SU-DHL-6 (cell line): ENCODE data around the gene VPS50.

Experiments
- H2AFZ ChIP-seq: fragments of 200-600 bp; sonication (generic); 2 replicates; pipeline ENCODE4 v1.6.1; 2014; ENCODE audit warnings: low read depth, mild to moderate bottlenecking, moderate library complexity, mixed read lengths, antibody characterized with exemption, low read length; ENCODE audit not compliant: severe bottlenecking
- H3F3A ChIP-seq: fragments of 200-600 bp; shearing (Covaris generic); 2 replicates; pipeline ENCODE4 v1.6.0; 2016; ENCODE audit warnings: antibody characterized with exemption, mild to moderate bottlenecking; ENCODE audit not compliant: insufficient read depth
- H3K27ac ChIP-seq: fragments of 200-600 bp; sonication (generic); 2 replicates; pipeline ENCODE4 v1.5.1; 2016; ENCODE audit warnings: low read depth, mild to moderate bottlenecking, low read length, moderate library complexity, mixed read lengths
- H3K27me3 ChIP-seq: fragments of 200-600 bp; sonication (generic), shearing (Covaris generic); 2 replicates; pipeline ENCODE4 v1.6.0; 2014; ENCODE audit warnings: mild to moderate bottlenecking, low read length
- H3K36me3 ChIP-seq: fragments of 200-600 bp; sonication (generic); 2 replicates; pipeline ENCODE4 v1.6.1; 2014; ENCODE audit warnings: mild to moderate bottlenecking, low read length, mixed read lengths
- H3K4me2 ChIP-seq: fragments of 300-600, 200-600 bp; shearing (Covaris generic), sonication (generic); 2 replicates; pipeline ENCODE4 v1.6.0; 2014; ENCODE audit warnings: low read length, low read depth, mild to moderate bottlenecking; ENCODE audit not compliant: poor library complexity, severe bottlenecking
- H3K4me3 ChIP-seq: fragments of 200-600 bp; sonication (generic); 2 replicates; pipeline ENCODE4 v1.5.1; 2014; ENCODE audit warnings: antibody characterized with exemption, low read length, mild to moderate bottlenecking, mixed read lengths; ENCODE audit not compliant: insufficient read depth, poor library complexity, severe bottlenecking
- H3K79me2 ChIP-seq: fragments of 200-600 bp; sonication (generic); 2 replicates; pipeline ENCODE4 v1.6.1; 2014; ENCODE audit warnings: mild to moderate bottlenecking, low read length, moderate library complexity; ENCODE audit not compliant: insufficient read depth
- H3K9ac ChIP-seq: fragments of 200-600 bp; sonication (generic); 2 replicates; pipeline ENCODE4 v1.7.0; 2014; ENCODE audit warnings: mild to moderate bottlenecking, low read length
- H3K9me2 ChIP-seq: fragments of 200-600 bp; sonication (generic); replicated peaks from 2 replicates; pipeline ENCODE4 v1.6.1; 2014; ENCODE audit warnings: low read length; ENCODE audit not compliant: insufficient read depth
- H3K9me3 ChIP-seq: fragments of 200-600 bp; sonication (generic); 2 replicates; pipeline ENCODE4 v1.6.1; 2014; ENCODE audit warnings: low read length, mixed read lengths; ENCODE audit not compliant: insufficient read depth
- H4K20me1 ChIP-seq: fragments of 200-600 bp; sonication (generic); 2 replicates; pipeline ENCODE4 v1.6.1; 2014; ENCODE audit warnings: low read depth, mild to moderate bottlenecking, antibody characterized with exemption, low read length, moderate library complexity, mixed read lengths
- EZH2phosphoT487 ChIP-seq: fragments of 200-600 bp; sonication (generic), shearing (Covaris generic); conservative IDR thresholded peaks from 2 replicates; pipeline ENCODE4 v1.6.1; 2018; ENCODE audit warnings: mild to moderate bottlenecking, antibody characterized with exemption, low read length, moderate library complexity, mixed read lengths
- TF ChIP-seq, protein P1 (sequence below): fragments of 200-600 bp; sonication (generic); IDR thresholded peaks from one replicate; pipeline ENCODE4 v1.5.1; 2017; ENCODE audit warnings: antibody characterized with exemption, mild to moderate bottlenecking, low read length, moderate library complexity; ENCODE audit not compliant: insufficient read depth, poor library complexity, severe bottlenecking

VPS50 gene, protein sequence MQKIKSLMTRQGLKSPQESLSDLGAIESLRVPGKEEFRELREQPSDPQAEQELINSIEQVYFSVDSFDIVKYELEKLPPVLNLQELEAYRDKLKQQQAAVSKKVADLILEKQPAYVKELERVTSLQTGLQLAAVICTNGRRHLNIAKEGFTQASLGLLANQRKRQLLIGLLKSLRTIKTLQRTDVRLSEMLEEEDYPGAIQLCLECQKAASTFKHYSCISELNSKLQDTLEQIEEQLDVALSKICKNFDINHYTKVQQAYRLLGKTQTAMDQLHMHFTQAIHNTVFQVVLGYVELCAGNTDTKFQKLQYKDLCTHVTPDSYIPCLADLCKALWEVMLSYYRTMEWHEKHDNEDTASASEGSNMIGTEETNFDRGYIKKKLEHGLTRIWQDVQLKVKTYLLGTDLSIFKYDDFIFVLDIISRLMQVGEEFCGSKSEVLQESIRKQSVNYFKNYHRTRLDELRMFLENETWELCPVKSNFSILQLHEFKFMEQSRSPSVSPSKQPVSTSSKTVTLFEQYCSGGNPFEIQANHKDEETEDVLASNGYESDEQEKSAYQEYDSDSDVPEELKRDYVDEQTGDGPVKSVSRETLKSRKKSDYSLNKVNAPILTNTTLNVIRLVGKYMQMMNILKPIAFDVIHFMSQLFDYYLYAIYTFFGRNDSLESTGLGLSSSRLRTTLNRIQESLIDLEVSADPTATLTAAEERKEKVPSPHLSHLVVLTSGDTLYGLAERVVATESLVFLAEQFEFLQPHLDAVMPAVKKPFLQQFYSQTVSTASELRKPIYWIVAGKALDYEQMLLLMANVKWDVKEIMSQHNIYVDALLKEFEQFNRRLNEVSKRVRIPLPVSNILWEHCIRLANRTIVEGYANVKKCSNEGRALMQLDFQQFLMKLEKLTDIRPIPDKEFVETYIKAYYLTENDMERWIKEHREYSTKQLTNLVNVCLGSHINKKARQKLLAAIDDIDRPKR

DNA sequence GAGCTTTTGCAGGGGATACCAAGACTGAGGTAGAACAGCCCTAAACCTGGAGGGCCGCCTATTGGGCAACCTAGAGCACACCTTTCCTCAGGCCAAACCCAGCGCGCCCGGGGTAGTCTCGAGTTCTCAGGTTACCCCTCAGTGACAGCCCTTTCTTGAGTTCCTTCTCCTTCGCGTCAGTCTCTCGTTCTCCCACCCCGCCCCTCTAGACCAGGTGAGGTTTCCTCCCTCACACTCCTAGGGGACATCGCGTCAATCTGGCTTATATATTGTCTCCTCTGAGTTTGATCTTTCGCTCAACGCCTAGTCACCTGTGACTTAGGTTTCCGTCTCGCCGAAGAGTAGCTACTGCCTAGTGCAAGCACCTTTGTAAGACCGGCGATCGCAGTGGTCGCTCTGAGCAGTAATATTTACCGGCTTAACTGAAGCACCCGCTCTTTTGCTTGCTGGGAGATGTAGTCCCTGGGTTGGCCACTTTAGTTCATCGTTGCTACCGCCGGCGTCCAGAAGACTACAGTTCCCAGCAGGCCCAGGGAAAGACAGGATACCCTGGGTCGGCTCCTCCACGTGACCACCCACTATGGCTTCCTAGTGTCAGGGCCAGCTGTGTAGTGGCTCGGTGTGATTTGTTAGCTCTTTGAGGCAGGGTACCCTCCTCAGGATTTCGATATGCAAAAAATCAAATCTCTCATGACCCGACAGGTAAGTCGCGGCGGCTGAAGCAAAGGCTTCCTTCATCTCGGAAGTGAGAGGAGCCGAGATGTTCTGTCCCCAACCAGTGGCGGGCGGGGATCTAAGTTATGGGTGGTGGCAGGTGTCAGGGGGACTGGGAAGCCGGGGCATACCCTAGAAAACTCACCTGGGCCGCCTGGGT lies at the start of gene VPS50:
TSS of gene VPS50 (plus strand) at position 568 of the 874 bp plus-strand sequence. CDS start at position 670, 102 bp downstream.
- peak within 1 kb of the TSS; percentile 84 for H3K4me3 ChIP-seq
- peaks cover 40% of the 10 kb centered on the region for H3K79me2 ChIP-seq
- H2AFZ ChIP-seq: peak within 1 kb of the TSS; percentile 88
- TF ChIP-seq, protein P1, sequence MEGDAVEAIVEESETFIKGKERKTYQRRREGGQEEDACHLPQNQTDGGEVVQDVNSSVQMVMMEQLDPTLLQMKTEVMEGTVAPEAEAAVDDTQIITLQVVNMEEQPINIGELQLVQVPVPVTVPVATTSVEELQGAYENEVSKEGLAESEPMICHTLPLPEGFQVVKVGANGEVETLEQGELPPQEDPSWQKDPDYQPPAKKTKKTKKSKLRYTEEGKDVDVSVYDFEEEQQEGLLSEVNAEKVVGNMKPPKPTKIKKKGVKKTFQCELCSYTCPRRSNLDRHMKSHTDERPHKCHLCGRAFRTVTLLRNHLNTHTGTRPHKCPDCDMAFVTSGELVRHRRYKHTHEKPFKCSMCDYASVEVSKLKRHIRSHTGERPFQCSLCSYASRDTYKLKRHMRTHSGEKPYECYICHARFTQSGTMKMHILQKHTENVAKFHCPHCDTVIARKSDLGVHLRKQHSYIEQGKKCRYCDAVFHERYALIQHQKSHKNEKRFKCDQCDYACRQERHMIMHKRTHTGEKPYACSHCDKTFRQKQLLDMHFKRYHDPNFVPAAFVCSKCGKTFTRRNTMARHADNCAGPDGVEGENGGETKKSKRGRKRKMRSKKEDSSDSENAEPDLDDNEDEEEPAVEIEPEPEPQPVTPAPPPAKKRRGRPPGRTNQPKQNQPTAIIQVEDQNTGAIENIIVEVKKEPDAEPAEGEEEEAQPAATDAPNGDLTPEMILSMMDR: no peak
- TF ChIP-seq EZH2phosphoT487: no peak
- peak within 1 kb of the TSS; percentile 93 for H3K4me2 ChIP-seq
- H3K27ac ChIP-seq: peak within 1 kb of the TSS; percentile 53
- peak within 1 kb of the TSS; percentile 61 for H3K9ac ChIP-seq
- no peaks in the 10 kb centered on the region for H3K36me3 ChIP-seq
- no peaks in the 10 kb centered on the region for H3K9me2 ChIP-seq
- H3K27me3 ChIP-seq: no peaks in the 10 kb centered on the region
- H3F3A ChIP-seq: no peaks in the 10 kb centered on the region
- H4K20me1 ChIP-seq: no peaks in the 10 kb centered on the region
- H3K9me3 ChIP-seq: no peaks in the 10 kb centered on the region

GRCh38 chr7:93185303-93186027 lies 46.7 kb upstream of the VPS50 start:
- no peak for TF ChIP-seq EZH2phosphoT487
- TF ChIP-seq, protein P1: no peak
- Histone ChIP-seq H3F3A (no peaks in the 10 kb centered on the region), H4K20me1 (no peaks in the 10 kb centered on the region), H3K9me3 (no peaks in the 10 kb centered on the region), H3K4me2 (no peak overlapping the region), H3K79me2 (no peaks in the 10 kb centered on the region), H3K36me3 (no peaks in the 10 kb centered on the region), H3K9ac (no peak overlapping the region), H3K27ac (no peak overlapping the region), H3K27me3 (no peaks in the 10 kb centered on the region), H2AFZ (no peak overlapping the region), H3K9me2 (no peaks in the 10 kb centered on the region), H3K4me3 (no peak overlapping the region)
